Mucosa of rectum (tissue), 2 donors: ENCODE measurements around the gene ZNF70.

ENCODE experiments used
- H3K27ac ChIP-seq, 2 donors: one replicate each; pipeline ENCODE4 v1.7.0; 2013; ENCODE audit warnings: inconsistent platforms in 2 of 2, low read depth in 2 of 2, low read length in 2 of 2
- H3K27me3 ChIP-seq, 2 donors: one replicate each; pipeline ENCODE4 v1.7.0; 2013; ENCODE audit warnings: low read length in 2 of 2; ENCODE audit not compliant: control insufficient read depth in 2 of 2, insufficient read depth in 2 of 2
- H3K36me3 ChIP-seq, 2 donors: one replicate each; pipeline ENCODE4 v1.7.0; 2013; ENCODE audit warnings: low read length in 2 of 2; ENCODE audit not compliant: control insufficient read depth in 2 of 2, insufficient read depth in 2 of 2
- H3K4me1 ChIP-seq, 2 donors: one replicate each; pipeline ENCODE4 v1.7.0; 2013; ENCODE audit warnings: low read length in 2 of 2, mild to moderate bottlenecking in 1 of 2; ENCODE audit not compliant: control insufficient read depth in 2 of 2, insufficient read depth in 2 of 2
- H3K4me3 ChIP-seq, 2 donors: one replicate each; pipeline ENCODE4 v1.7.0; 2013; ENCODE audit warnings: low read length in 2 of 2
- H3K9ac ChIP-seq, 2 donors: one replicate each; pipeline ENCODE4 v1.7.0; 2013; ENCODE audit warnings: low read length in 2 of 2, low read depth in 1 of 2, mild to moderate bottlenecking in 1 of 2
- H3K9me3 ChIP-seq, 2 donors: one replicate each; pipeline ENCODE4 v1.7.0; 2013; ENCODE audit warnings: low read length in 2 of 2; ENCODE audit not compliant: control insufficient read depth in 2 of 2
- donor health status: healthy.
- donor health status: Normal muscosa, but diverticular disease.

ZNF70 gene

DNA sequence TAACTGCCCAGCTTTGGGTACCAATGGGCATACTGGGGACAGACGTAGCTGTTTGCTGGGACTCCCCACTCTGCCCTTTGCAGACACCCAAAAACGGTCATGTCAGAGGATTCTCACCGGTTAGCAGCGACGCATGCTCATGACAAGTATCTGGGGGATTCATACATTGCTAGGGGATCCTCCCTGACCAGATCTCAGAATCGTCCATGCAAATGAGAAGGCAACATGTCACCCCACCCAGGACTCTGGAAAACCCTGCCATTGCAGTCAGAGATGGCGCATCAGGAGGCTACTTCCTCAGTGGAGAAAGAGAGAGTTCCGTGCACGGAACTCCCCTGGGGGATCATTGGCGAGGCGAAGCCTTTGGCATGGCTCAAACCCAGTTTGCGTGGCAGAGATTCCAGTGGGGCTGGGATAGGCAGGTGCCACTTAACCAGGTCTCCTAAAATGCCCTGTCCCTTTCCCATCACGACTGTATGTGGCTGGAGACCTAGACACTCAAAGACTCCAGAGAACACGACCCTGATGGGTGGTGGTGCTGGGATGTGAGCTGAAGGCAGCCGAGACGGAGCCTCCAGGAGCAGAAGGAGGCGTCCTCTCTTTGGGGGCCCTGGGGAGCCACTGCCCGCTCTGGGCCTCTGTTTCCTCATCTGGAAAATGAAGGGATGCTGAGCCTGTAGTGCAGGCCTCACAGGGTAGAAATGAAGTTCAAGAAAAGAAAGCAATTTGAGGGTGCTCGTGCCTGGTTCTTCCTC lies 55.2 kb downstream of the ZNF70 start:
- Histone ChIP-seq H3K9me3 (no peaks in the 10 kb centered on the region), H3K4me3 (no peak overlapping the region), H3K27me3 (no peaks in the 10 kb centered on the region), H3K27ac (peak overlapping the region; percentile 13 to 74), H3K36me3 (peaks cover 42 to 46% of the 10 kb centered on the region in 2 donors), H3K9ac (no peak overlapping the region), H3K4me1 (peaks cover 0 to 2% of the 10 kb centered on the region in 2 donors)

- Histone ChIP-seq H3K4me1 (peaks cover 0 to 2% of the 10 kb centered on the region in 2 donors), H3K36me3 (peaks cover 39 to 42% of the 10 kb centered on the region in 2 donors), H3K9me3 (no peaks in the 10 kb centered on the region), H3K27ac (peak overlapping the region in 1 of 2 donors; percentile 74), H3K4me3 (no peak overlapping the region), H3K9ac (no peak overlapping the region), H3K27me3 (no peaks in the 10 kb centered on the region)
These were observed 55.8 kb downstream of the ZNF70 start for GRCh38 chr22:23695141-23695540.

GRCh38 chr22:23693979-23694680 lies 56.8 kb downstream of the ZNF70 start:
- no peaks in the 10 kb centered on the region for H3K27me3 ChIP-seq
- H3K4me3 ChIP-seq = no peak overlapping the region
- H3K4me1 ChIP-seq = peaks cover 0 to 2% of the 10 kb centered on the region in 2 donors
- no peaks in the 10 kb centered on the region for H3K9me3 ChIP-seq
- H3K36me3 ChIP-seq = peaks cover 39 to 41% of the 10 kb centered on the region in 2 donors
- no peak overlapping the region for H3K27ac ChIP-seq
- H3K9ac ChIP-seq = no peak overlapping the region

- Histone ChIP-seq H3K9me3 (no peaks in the 10 kb centered on the region), H3K9ac (no peak overlapping the region), H3K4me1 (peaks cover 0 to 2% of the 10 kb centered on the region in 2 donors), H3K27ac (no peak overlapping the region), H3K27me3 (no peaks in the 10 kb centered on the region), H3K36me3 (peaks cover 29 to 33% of the 10 kb centered on the region in 2 donors), H3K4me3 (no peak overlapping the region)
These were observed 58.2 kb downstream of the ZNF70 start for GRCh38 chr22:23692598-23693291.

GRCh38 chr22:23691748-23692423 lies 59.0 kb downstream of the ZNF70 start:
- H3K36me3 ChIP-seq = peaks cover 29 to 33% of the 10 kb centered on the region in 2 donors
- peaks cover 0 to 2% of the 10 kb centered on the region in 2 donors for H3K4me1 ChIP-seq
- H3K27me3 ChIP-seq = no peaks in the 10 kb centered on the region
- no peak overlapping the region for H3K27ac ChIP-seq
- H3K4me3 ChIP-seq = no peak overlapping the region
- H3K9me3 ChIP-seq = no peaks in the 10 kb centered on the region
- no peak overlapping the region for H3K9ac ChIP-seq

DNA sequence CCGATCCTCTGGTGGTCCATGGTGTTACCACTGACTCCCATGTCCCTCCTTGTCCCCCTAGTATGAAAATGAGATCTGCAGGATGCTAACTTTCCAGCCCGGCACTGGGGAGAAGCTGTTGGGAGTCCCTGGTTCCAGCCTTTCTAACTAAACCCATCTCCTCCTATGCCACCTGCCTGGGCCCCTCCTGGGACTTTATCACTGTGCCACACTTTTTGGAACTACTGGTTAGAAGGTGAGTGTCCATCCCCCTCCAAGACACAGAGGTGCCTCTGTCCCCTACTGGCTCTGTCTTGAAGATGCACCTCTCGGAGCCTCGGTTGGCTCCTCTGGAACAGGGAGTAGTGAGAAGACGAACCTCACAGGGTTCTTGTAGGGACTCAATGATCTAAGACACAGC lies 60.2 kb downstream of the ZNF70 start, which contains the start of gene RGL4:
Gene RGL4 (plus strand): TSS at position 301 of the 400 bp plus-strand sequence. CDS start 1,018 bp downstream, outside the sequence.
- peaks cover 0 to 2% of the 10 kb centered on the region in 2 donors for H3K4me1 ChIP-seq
- no peak within 1 kb of the TSS for H3K27ac ChIP-seq
- no peak within 1 kb of the TSS for H3K9ac ChIP-seq
- H3K27me3 ChIP-seq = no peaks in the 10 kb centered on the region
- H3K4me3 ChIP-seq = no peak within 1 kb of the TSS
- no peaks in the 10 kb centered on the region for H3K9me3 ChIP-seq
- peaks cover 27 to 29% of the 10 kb centered on the region in 2 donors for H3K36me3 ChIP-seq

DNA sequence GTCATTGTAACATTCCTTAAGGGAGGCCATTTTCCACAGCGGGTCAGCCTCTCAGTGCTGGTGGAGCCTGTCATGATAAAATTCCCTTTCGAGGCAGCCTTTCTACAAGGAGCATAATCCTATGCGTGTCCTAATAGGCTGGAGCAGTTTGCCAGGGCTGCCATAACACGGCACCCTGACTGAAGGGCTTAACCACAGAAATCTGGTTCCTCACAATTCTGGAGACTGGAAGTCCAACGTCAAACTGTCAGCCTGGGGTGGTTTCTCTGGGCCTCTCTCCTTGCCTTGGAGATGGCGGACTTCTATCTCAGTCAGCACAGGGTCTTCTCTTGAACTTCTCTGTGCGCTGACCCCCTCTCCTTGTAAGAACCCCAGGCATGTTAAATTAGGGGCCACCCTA lies 61.5 kb downstream of the ZNF70 start:
- Histone ChIP-seq H3K27ac (no peak overlapping the region), H3K27me3 (no peaks in the 10 kb centered on the region), H3K9ac (no peak overlapping the region), H3K36me3 (peaks cover 22 to 23% of the 10 kb centered on the region in 2 donors), H3K9me3 (no peaks in the 10 kb centered on the region), H3K4me3 (no peak overlapping the region), H3K4me1 (no peaks in the 10 kb centered on the region)
